GM20000 (cell line): ENCODE measurements around the gene TEAD1.

Experiments
- DNase-seq: peaks from one replicate; pipeline ENCODE4 v3.0.0; 2012; ENCODE audit warnings: low spot score
- TF ChIP-seq, protein P1 (sequence below): IDR thresholded peaks from 2 replicates; pipeline ENCODE4 v1.5.1; 2012; ENCODE audit warnings: mild to moderate bottlenecking, control low read depth; ENCODE audit errors: extremely low read depth, missing control alignments

TEAD1 gene

DNA sequence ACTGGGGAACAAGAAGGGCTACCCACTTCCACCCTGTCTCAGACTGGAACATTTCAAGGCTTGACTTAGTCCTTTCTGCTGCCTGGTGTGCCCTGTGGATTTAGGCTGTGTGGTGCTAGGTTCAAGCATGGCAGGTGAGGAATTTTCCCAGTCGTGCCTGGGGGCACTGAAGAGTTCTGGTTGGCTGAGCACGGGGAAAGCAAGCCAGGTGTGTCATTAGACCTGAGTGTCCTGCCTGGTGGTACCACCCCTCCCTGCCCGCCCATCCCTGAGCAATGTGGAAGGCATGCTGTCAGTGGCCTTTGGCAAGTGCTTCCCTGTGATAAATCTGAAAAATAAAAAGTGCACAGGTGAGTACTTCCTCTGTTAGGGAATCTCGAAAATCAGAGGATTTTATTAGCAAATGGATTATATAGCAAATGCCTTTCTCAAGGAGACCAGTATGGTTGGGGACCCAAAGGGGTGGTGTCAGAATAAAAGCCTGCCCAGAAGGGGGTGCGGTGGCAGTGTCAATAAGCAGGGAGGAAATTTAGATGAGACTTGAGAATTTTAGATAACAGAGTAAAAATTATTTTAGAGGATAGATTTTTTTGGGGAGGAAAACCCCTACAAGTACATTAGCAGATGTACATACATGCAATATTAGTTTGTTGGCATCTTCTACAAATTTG, 22.8 kb downstream of the TEAD1 start:
- TF ChIP-seq, protein P1, sequence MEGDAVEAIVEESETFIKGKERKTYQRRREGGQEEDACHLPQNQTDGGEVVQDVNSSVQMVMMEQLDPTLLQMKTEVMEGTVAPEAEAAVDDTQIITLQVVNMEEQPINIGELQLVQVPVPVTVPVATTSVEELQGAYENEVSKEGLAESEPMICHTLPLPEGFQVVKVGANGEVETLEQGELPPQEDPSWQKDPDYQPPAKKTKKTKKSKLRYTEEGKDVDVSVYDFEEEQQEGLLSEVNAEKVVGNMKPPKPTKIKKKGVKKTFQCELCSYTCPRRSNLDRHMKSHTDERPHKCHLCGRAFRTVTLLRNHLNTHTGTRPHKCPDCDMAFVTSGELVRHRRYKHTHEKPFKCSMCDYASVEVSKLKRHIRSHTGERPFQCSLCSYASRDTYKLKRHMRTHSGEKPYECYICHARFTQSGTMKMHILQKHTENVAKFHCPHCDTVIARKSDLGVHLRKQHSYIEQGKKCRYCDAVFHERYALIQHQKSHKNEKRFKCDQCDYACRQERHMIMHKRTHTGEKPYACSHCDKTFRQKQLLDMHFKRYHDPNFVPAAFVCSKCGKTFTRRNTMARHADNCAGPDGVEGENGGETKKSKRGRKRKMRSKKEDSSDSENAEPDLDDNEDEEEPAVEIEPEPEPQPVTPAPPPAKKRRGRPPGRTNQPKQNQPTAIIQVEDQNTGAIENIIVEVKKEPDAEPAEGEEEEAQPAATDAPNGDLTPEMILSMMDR, result no peak
- no peak for DNase-seq

DNA sequence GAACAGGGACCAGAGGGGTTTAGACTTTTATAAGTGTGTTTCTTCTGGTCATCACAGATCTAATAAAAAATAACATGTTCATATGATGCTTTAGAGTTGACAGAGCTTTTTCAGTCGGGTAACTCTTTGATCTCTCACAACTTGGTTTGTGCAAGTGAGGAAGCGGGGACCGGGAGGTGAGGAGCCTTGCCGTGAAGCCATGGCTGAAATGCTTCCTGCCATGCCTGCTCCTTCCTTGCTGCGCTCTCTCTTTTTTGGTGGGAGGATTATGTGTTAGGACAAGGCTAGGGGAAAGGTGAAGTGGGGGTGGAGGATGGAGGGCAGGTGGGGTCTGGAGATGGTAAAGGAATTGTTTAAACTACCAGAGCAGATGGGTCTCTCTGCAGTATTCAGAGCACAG, 23.8 kb downstream of the TEAD1 start:
- DNase-seq, result no peak
- TF ChIP-seq, protein P1, result no peak

DNA sequence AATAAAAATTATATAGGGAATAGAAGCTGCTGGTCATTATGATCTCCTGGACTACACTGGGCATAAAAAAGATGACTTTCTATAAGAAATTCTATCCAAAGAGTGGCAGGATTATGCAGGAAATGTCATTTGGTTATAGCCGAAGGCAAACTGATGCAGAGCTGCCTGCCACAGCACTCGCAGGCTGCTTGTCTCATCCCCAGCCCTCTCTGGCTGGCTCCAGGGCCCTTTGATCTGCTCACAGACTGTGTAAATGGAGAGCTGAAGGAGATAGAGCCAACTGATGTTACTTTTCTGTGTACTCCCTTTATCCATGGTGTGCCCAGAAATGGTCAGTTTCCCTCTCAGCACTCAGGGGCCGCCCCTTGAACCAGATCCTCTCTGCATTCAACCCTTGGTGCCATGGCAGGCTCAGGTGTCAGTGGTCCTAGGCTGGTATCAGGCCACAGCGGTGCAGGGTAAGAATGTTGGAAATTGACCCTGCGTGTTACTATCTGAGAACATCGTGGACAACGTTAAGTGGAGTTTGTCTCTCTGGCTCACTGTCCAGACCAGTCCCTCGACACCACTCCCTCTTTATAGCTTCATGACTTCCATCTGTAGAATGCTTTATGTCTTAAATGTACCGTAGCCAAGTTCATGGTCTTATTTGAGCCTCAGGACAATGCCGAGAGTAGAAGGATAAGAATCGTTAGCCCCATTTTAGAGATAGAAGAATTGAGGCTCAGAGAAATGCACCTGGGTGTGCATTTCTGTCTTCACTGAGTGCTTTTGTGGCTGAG, 27.8 kb downstream of the TEAD1 start:
- DNase-seq, result no peak
- TF ChIP-seq, protein P1, result no peak

DNA sequence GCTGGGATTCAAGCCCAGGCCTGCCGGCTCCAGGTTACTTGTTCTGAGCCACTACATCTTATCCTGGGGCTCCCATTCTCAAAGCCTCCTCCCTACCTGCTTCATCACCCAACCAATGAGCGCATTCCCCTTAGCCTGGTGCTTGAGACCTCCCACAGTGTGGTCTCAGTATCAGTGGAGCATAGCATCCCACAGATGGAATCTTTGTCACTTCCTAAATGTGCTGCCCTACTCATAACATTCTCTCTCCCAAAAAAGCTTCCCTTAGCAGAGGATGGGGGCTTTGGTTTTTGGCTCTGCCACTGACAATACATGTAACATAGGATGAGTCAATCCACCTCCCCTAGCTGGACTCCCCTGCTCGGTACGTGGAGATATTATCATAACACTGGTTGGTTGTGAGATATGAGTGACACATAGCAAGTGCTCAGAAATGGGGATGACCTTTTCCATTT, 28.8 kb downstream of the TEAD1 start:
- TF ChIP-seq, protein P1, result no peak
- no peak for DNase-seq

DNA sequence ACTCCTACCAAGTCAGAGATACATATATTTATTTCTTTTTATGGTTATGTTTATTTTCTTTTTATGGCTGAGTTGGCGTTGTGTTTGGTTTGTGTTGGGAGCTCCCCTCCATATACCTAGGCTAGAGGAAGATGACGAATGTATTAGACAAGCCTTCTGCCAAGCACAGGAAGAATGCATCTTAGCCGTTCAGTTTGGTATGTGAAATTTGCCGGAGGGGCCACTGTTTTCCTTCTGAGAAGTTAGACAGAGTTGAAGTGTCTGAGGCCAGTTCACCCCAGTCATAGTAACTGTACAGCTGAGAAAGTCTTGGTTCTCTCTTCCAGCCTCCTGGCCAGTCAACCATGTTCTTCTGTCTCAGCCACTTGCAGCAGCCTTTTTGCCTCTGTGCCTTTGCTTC, 29.8 kb downstream of the TEAD1 start:
- TF ChIP-seq, protein P1, result no peak
- DNase-seq, result no peak

DNA sequence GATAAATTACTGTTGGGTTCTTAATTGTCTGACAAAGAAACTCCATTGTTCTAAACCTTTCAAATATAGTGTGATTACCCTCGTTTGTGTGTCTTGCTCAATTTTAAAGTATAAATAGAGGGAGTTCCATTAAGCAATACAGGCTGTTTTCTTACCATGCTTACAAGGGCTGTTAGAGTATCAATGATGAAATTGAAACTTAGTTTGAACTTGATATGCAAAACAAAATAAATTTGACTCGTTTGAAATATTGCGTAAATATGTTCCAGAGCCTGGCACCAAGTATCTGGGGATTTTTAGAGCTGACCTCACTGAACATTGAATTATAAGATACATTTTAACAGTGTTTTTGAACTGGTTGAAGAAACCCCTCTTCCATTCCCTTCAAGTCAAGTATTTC, 31.7 kb downstream of the TEAD1 start:
- DNase-seq, result no peak
- TF ChIP-seq, protein P1, result no peak
